Ovary (tissue), 9 donors: ENCODE measurements around the gene UBE2I. TPM values are rescaled to one million over a fixed set of nuclear protein-coding genes. Genes with fewer than 3 reads are reported as not detected.
"Not testable (repeated sequence)": the region's sequence is repeated elsewhere in the genome, so short reads cannot be mapped to it uniquely, and the experiment has no call there.

Source experiments
- DNase-seq, 5 donors: peaks; one replicate each; pipeline ENCODE4 v3.0.0-alpha.2; 2019 to 2020
- H3K27ac ChIP-seq, 2 donors: fragments of 200-600 bp; one replicate each; pipeline versions ENCODE4 v1.5.1 to v1.8.0; 2019 to 2022
- H3K27me3 ChIP-seq: fragments of 200-600 bp; one replicate; pipeline ENCODE4 v1.8.0; 2022
- H3K36me3 ChIP-seq: fragments of 200-600 bp; sonication (generic); one replicate; pipeline ENCODE4 v1.5.1; 2019
- H3K4me1 ChIP-seq: one replicate; pipeline ENCODE4 v1.8.1; 2013; ENCODE audit warnings: mild to moderate bottlenecking, moderate library complexity; ENCODE audit not compliant: insufficient read depth
- H3K4me3 ChIP-seq: fragments of 200-600 bp; sonication (generic); one replicate; pipeline ENCODE4 v1.5.1; 2017
- H3K9me3 ChIP-seq, 2 donors: fragments of 200-600 bp in 1 of 2; sonication (generic) in 1 of 2; one replicate each; pipeline versions ENCODE4 v1.5.1 to v1.8.1; 2013 to 2019; ENCODE audit warnings: mild to moderate bottlenecking in 1 of 2, moderate library complexity in 1 of 2
- CTCF ChIP-seq, 3 donors: fragments of 450-650 bp in 2 of 3; fragments of 200-600 bp in 1 of 3; IDR thresholded peaks; one replicate each; pipeline versions ENCODE4 v1.5.1 to v1.8.0; 2016 to 2022; ENCODE audit warnings: antibody characterized with exemption in 3 of 3, mild to moderate bottlenecking in 1 of 3
- EP300 ChIP-seq: sonication (generic); formaldehyde crosslinking; IDR thresholded peaks from one replicate; pipeline ENCODE4 v1.6.1; 2017; ENCODE audit warnings: antibody characterized with exemption
- POLR2A ChIP-seq: fragments of 450-650 bp; IDR thresholded peaks from one replicate; pipeline ENCODE4 v1.6.1; 2017; ENCODE audit warnings: antibody characterized with exemption, mild to moderate bottlenecking, moderate library complexity
- WGBS, 3 donors: extraction: QIAGEN DNeasy Blood & Tissue Kit in 1 of 3; methylation state at CpG; one replicate each; pipeline versions ENCODE4 v1.1.5 to v1.1.7; 2013 to 2017; 5-methylcytosine and 5-hydroxymethylcytosine counted together
- intact Hi-C, 4 donors: fragments of 100-400 bp; cut with DNase I; formaldehyde crosslinking; loops; one replicate each; pipeline versions ENCODE4 v1.11.0 to v1.15.1; 2022 to 2023
- polyA plus RNA-seq, 2 donors: library from polyadenylated mRNA; stranded (reverse); fragments of 200-250 nt in 1 of 2; fragments of 350-450 nt in 1 of 2; fragmentation: Illumina TruSeq in 1 of 2; extraction: RNeasy Lipid Tissue Mini Kit (QIAGEN cat#74804) in 1 of 2; gene quantifications; one replicate each; pipeline ENCODE4 v1.2.3, GENCODE V29; 2013 to 2014
- total RNA-seq, 7 donors: library from RNA; depleted of rRNA in 2 of 7; stranded (reverse); fragments of >200 nt in 2 of 7; fragmentation: NEBNext Ultra II Directional in 3 of 7; extraction: Animal tissue kit (Norgen Biotek cat#: 25700) in 3 of 7; gene quantifications; one replicate each; pipeline versions ENCODE4 v1.1.0 to v1.2.4, GENCODE V29; 2016 to 2023
- donor health status: DM: no; HTN: no; CAD: no; lungs with moderate emphysema.
- donor health status: DM: no; HTN: no; CAD: no.
- donor health status: Bipolar disorder and iron deficiency.
- donor health status: DM: yes; HTN: yes; CAD: no.
- donor health status: DM: no; HTN: no; CAD: no.
- donor health status: DM: yes; HTN: yes; CAD: no.

Gene UBE2I
- total and polyA plus RNA-seq, 9 donors, result 63.9 to 258 (median 145) TPM

- H3K36me3 ChIP-seq, result no peaks in the 10 kb centered on the region
- TF ChIP-seq CTCF (IDR thresholded peaks at IDR 0.05) (no peak), POLR2A (no peak), EP300 (no peak)
- no peak for DNase-seq
- H3K9me3 ChIP-seq, result no peaks in the 10 kb centered on the region
- peaks cover 3% of the 10 kb centered on the region for H3K27me3 ChIP-seq
- intact Hi-C loops, result no loop called here
- 15 to 35% (median 21%) methylated on average over 17 to 22 of the region's 22 CpGs for WGBS, 3 donors
- H3K27ac ChIP-seq, result no peak overlapping the region
- H3K4me1 ChIP-seq, result no peaks in the 10 kb centered on the region
- H3K4me3 ChIP-seq, result no peak overlapping the region
Observed at GRCh38 chr16:1290063-1290501, 19.4 kb upstream of the UBE2I start.

- Histone ChIP-seq H3K36me3 (no peaks in the 10 kb centered on the region), H3K4me1 (no peaks in the 10 kb centered on the region), H3K27ac (no peak overlapping the region), H3K9me3 (no peaks in the 10 kb centered on the region), H3K27me3 (peaks cover 3% of the 10 kb centered on the region), H3K4me3 (no peak overlapping the region)
- intact Hi-C loops, result no loop called here
- TF ChIP-seq CTCF (IDR thresholded peaks at IDR 0.05), result no peak
- TF ChIP-seq POLR2A, result no peak
- no peak for TF ChIP-seq EP300
- DNase-seq, result no peak
- 32 to 43% (median 42%) methylated on average over 29 of the region's 29 CpGs for WGBS, 3 donors
Observed at GRCh38 chr16:1290860-1291575, 18.4 kb upstream of the UBE2I start.

GRCh38 chr16:1291576-1291974 is 17.9 kb upstream of the UBE2I start:
- Histone ChIP-seq H3K4me3 (no peak overlapping the region), H3K9me3 (no peaks in the 10 kb centered on the region), H3K27ac (no peak overlapping the region), H3K4me1 (no peaks in the 10 kb centered on the region), H3K27me3 (peaks cover 3% of the 10 kb centered on the region), H3K36me3 (no peaks in the 10 kb centered on the region)
- no peak for TF ChIP-seq POLR2A
- TF ChIP-seq EP300, result no peak
- TF ChIP-seq CTCF (IDR thresholded peaks at IDR 0.05), result no peak
- intact Hi-C loops, result no loop called here
- WGBS, 3 donors, result 9 to 11% (median 11%) methylated on average over 17 of the region's 17 CpGs
- DNase-seq, result no peak

GRCh38 chr16:1292208-1292607 is 17.2 kb upstream of the UBE2I start:
- intact Hi-C loops, H3K4me1 ChIP-seq, H3K4me3 ChIP-seq, H3K27ac ChIP-seq, H3K27me3 ChIP-seq, H3K9me3 ChIP-seq, DNase-seq, H3K36me3 ChIP-seq: not testable (repeated sequence)
- WGBS, 3 donors, result 68 to 74% (median 70%) methylated on average over 6 of the region's 6 CpGs

GRCh38 chr16:1292808-1293207 is 16.6 kb upstream of the UBE2I start:
- WGBS, 3 donors, result 73 to 79% (median 76%) methylated on average over 8 of the region's 8 CpGs
- H3K4me1 ChIP-seq, H3K27ac ChIP-seq, H3K4me3 ChIP-seq, DNase-seq, H3K27me3 ChIP-seq, H3K36me3 ChIP-seq, H3K9me3 ChIP-seq, intact Hi-C loops: not testable (repeated sequence)
